ENCODE data around the gene ZNF618. TPM values are rescaled to one million over a fixed set of nuclear protein-coding genes. Genes with fewer than 3 reads are reported as not detected.

ZNF618 gene
- total RNA-seq, 1 experiment from 2014 or later, result 1.8 TPM

DNA sequence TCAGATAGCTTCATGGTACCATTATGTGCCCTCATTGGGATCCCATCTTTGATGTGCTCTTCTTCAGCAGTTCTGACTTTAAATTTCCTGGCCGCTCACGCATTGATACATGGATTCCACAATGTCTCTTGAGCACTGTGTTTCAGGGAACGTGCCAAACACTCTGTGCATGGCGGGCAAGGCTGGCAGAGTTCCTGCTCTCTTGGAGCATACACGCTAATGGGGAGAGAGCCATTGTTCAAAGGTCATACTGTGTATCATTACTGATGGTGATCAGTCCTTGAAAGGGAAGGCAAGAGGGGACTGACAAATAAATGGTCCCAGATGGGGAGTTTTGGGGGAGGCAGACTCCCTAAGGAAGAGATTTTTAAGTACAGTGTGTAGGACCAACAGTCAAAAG lies 149.7 kb downstream of the ZNF618 start:
- ATAC-seq (no peak), DNase-seq (ENCODE audit: low read depth, low spot score) (no peak)
- in situ Hi-C loops (cut with HindIII; ENCODE audit: low pct_unique_long_range_greater_than_20kb, low sequenced_read_pairs) (no loop called here), intact Hi-C loops (cut with micrococcal nuclease; ENCODE audit: unreplicated experiment) (no loop called here)
- H3K9me3 ChIP-seq (ENCODE audit: control insufficient read depth, insufficient read depth, low read depth, low read length), result no peaks in the 10 kb centered on the region; the same call in 1 of the 2 replicates
- H3K27ac ChIP-seq (ENCODE audit: low read length), result no peak overlapping the region
- ChIA-PET CTCF (no interaction called here), POLR2A (no interaction called here)
- no peak overlapping the region for H3K4me3 ChIP-seq (ENCODE audit: low read depth in 2 of 2, low read length in 2 of 2)
- no peaks in the 10 kb centered on the region for H3K27me3 ChIP-seq (ENCODE audit: control insufficient read depth, insufficient read depth, low read length)
- TF ChIP-seq POLR2AphosphoS5 (IDR thresholded peaks at IDR 0.05; ENCODE audit: low read depth, low read length), result no peak
- H3K4me1 ChIP-seq (ENCODE audit: control insufficient read depth, insufficient read depth, low read length), result no peaks in the 10 kb centered on the region
- no TSS peak for BruUV-seq (replicated peaks)
- H3K36me3 ChIP-seq (ENCODE audit: control insufficient read depth, insufficient read depth, low read length), result no peaks in the 10 kb centered on the region

DNA sequence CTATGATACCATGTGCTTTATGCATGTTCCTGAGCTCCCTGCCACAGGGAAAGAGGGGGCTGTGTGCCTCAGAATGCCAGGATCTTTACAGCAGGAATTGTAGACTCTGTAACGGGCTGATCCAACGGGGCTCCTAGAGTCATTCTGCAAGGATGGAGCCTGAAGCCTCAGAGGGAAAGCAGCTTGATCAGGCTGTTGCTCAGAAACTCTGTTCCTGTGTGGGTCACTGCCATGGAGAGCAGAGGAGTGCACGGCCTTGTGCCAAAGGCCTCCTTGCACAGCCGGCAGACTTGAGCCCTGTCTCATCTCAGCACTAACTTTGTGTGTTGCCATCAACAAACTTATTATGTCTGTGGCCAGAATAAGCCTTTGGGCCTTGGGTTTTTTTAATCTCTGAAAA lies 150.2 kb downstream of the ZNF618 start:
- Histone ChIP-seq H3K9me3 (ENCODE audit: control insufficient read depth, insufficient read depth, low read depth, low read length) (no peaks in the 10 kb centered on the region; the same call in 1 of the 2 replicates), H3K27ac (ENCODE audit: low read length) (no peak overlapping the region), H3K4me1 (ENCODE audit: control insufficient read depth, insufficient read depth, low read length) (no peaks in the 10 kb centered on the region), H3K36me3 (ENCODE audit: control insufficient read depth, insufficient read depth, low read length) (no peaks in the 10 kb centered on the region), H3K27me3 (ENCODE audit: control insufficient read depth, insufficient read depth, low read length) (no peaks in the 10 kb centered on the region), H3K4me3 (ENCODE audit: low read depth in 2 of 2, low read length in 2 of 2) (no peak overlapping the region)
- CTCF ChIA-PET, result no interaction called here
- intact Hi-C loops (cut with micrococcal nuclease; ENCODE audit: unreplicated experiment), result no loop called here
- BruUV-seq (replicated peaks), result no TSS peak
- no peak for DNase-seq (ENCODE audit: low read depth, low spot score)
- POLR2A ChIA-PET, result no interaction called here
- in situ Hi-C loops (cut with HindIII; ENCODE audit: low pct_unique_long_range_greater_than_20kb, low sequenced_read_pairs), result no loop called here
- TF ChIP-seq, protein P1, sequence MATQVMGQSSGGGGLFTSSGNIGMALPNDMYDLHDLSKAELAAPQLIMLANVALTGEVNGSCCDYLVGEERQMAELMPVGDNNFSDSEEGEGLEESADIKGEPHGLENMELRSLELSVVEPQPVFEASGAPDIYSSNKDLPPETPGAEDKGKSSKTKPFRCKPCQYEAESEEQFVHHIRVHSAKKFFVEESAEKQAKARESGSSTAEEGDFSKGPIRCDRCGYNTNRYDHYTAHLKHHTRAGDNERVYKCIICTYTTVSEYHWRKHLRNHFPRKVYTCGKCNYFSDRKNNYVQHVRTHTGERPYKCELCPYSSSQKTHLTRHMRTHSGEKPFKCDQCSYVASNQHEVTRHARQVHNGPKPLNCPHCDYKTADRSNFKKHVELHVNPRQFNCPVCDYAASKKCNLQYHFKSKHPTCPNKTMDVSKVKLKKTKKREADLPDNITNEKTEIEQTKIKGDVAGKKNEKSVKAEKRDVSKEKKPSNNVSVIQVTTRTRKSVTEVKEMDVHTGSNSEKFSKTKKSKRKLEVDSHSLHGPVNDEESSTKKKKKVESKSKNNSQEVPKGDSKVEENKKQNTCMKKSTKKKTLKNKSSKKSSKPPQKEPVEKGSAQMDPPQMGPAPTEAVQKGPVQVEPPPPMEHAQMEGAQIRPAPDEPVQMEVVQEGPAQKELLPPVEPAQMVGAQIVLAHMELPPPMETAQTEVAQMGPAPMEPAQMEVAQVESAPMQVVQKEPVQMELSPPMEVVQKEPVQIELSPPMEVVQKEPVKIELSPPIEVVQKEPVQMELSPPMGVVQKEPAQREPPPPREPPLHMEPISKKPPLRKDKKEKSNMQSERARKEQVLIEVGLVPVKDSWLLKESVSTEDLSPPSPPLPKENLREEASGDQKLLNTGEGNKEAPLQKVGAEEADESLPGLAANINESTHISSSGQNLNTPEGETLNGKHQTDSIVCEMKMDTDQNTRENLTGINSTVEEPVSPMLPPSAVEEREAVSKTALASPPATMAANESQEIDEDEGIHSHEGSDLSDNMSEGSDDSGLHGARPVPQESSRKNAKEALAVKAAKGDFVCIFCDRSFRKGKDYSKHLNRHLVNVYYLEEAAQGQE (IDR thresholded peaks at IDR 0.05; ENCODE audit: insufficient read depth in 1 of 2, low read depth in 2 of 2, low read length in 1 of 2), result no peak
- TF ChIP-seq, protein P2, sequence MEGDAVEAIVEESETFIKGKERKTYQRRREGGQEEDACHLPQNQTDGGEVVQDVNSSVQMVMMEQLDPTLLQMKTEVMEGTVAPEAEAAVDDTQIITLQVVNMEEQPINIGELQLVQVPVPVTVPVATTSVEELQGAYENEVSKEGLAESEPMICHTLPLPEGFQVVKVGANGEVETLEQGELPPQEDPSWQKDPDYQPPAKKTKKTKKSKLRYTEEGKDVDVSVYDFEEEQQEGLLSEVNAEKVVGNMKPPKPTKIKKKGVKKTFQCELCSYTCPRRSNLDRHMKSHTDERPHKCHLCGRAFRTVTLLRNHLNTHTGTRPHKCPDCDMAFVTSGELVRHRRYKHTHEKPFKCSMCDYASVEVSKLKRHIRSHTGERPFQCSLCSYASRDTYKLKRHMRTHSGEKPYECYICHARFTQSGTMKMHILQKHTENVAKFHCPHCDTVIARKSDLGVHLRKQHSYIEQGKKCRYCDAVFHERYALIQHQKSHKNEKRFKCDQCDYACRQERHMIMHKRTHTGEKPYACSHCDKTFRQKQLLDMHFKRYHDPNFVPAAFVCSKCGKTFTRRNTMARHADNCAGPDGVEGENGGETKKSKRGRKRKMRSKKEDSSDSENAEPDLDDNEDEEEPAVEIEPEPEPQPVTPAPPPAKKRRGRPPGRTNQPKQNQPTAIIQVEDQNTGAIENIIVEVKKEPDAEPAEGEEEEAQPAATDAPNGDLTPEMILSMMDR (IDR thresholded peaks at IDR 0.05), result no peak
- no peak for TF ChIP-seq POLR2AphosphoS5 (IDR thresholded peaks at IDR 0.05; ENCODE audit: low read depth, low read length)
- TF ChIP-seq TCF7L2 (IDR thresholded peaks at IDR 0.05; ENCODE audit: low read depth, low read length), result no peak
- TF ChIP-seq SIN3A (IDR thresholded peaks at IDR 0.05; ENCODE audit: borderline replicate concordance, insufficient read depth, low read depth, low read length), result no peak
- ATAC-seq, result no peak

DNA sequence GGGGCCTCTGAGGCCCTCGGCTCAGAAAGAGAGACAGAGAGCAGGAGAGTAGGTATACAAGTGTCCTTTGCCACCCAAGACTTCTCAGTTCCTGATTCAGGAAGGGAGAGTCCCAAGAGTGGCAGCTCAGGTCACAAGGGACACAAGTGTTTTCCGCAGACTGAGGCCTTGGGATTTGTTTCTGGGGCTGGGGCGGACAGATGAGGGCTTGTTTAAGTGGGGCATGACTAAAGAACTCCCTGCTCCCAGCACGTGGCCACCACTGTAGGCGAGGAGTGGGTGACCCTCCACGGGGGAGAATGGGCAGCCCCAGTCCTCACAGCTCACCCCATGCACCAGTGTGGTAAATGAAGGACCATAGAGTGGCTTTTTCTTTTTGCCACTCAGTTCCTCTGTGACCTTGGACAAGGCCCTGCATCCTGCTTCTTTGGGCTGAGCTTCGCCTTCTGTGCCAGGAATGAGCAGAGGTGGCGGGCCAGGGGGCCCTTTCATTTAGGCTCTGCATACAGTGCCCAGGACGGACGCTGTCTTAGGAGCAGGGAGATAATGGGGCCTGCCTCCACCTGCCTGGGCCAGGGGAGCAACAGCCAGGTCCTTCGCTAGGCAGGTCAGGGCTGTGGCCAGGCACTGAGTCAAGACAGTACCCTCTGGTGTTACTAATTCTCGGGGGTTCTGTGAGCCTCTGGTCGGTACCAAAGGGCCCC lies 151.2 kb downstream of the ZNF618 start:
- POLR2A ChIA-PET, result no interaction called here
- no peak overlapping the region for H3K4me3 ChIP-seq (ENCODE audit: low read depth in 2 of 2, low read length in 2 of 2)
- intact Hi-C loops (cut with micrococcal nuclease; ENCODE audit: unreplicated experiment) (no loop called here), in situ Hi-C loops (cut with HindIII; ENCODE audit: low pct_unique_long_range_greater_than_20kb, low sequenced_read_pairs) (no loop called here)
- H3K27me3 ChIP-seq (ENCODE audit: control insufficient read depth, insufficient read depth, low read length), result no peaks in the 10 kb centered on the region
- H3K27ac ChIP-seq (ENCODE audit: low read length), result no peak overlapping the region
- DNase-seq (ENCODE audit: low read depth, low spot score) (no peak), ATAC-seq (no peak)
- TF ChIP-seq SIN3A (IDR thresholded peaks at IDR 0.05; ENCODE audit: borderline replicate concordance, insufficient read depth, low read depth, low read length) (no peak), TCF7L2 (IDR thresholded peaks at IDR 0.05; ENCODE audit: low read depth, low read length) (no peak), POLR2AphosphoS5 (IDR thresholded peaks at IDR 0.05; ENCODE audit: low read depth, low read length) (no peak)
- TF ChIP-seq, protein P1 (IDR thresholded peaks at IDR 0.05; ENCODE audit: insufficient read depth in 1 of 2, low read depth in 2 of 2, low read length in 1 of 2), result no peak
- TF ChIP-seq, protein P2 (IDR thresholded peaks at IDR 0.05), result no peak
- no peaks in the 10 kb centered on the region for H3K4me1 ChIP-seq (ENCODE audit: control insufficient read depth, insufficient read depth, low read length)
- H3K9me3 ChIP-seq (ENCODE audit: control insufficient read depth, insufficient read depth, low read depth, low read length), result no peaks in the 10 kb centered on the region; the same call in 1 of the 2 replicates
- CTCF ChIA-PET, result no interaction called here
- no peaks in the 10 kb centered on the region for H3K36me3 ChIP-seq (ENCODE audit: control insufficient read depth, insufficient read depth, low read length)
- no TSS peak for BruUV-seq (replicated peaks)

All from Panc1 (cell line).